Kidney (tissue), 14 donors: ENCODE data around the gene NUDT16L1. TPM values are rescaled to one million over a fixed set of nuclear protein-coding genes. Genes with fewer than 3 reads are reported as not detected.
A peak's percentile ranks its signal among the peaks of the same experiment; 100 is the strongest.

Experiments
- DNase-seq, 5 donors: peaks; one replicate each; pipeline ENCODE4 v3.0.0-alpha.2; 2013 to 2020
- FAIRE-seq: peaks from 2 replicates; lab custom pipeline; 2012; peaks lifted over from hg19 to GRCh38; lab: Jason Lieb, UNC
- H3K27ac ChIP-seq, 2 donors: one replicate each; pipeline ENCODE4 v1.7.0; 2013; ENCODE audit warnings: low read depth in 2 of 2, low read length in 2 of 2, inconsistent platforms in 1 of 2
- H3K27me3 ChIP-seq: one replicate; pipeline ENCODE4 v1.7.1; 2013; ENCODE audit warnings: low read length, inconsistent platforms; ENCODE audit not compliant: control insufficient read depth, insufficient read depth
- H3K36me3 ChIP-seq, 3 donors: one replicate each; pipeline versions ENCODE4 v1.7.0 to v1.7.1; 2013; ENCODE audit warnings: low read length in 3 of 3, control low read depth in 1 of 3, inconsistent platforms in 1 of 3; ENCODE audit not compliant: insufficient read depth in 3 of 3, control insufficient read depth in 2 of 3
- H3K4me1 ChIP-seq, 3 donors: one replicate each; pipeline versions ENCODE4 v1.7.0 to v1.7.1; 2013; ENCODE audit warnings: low read length in 3 of 3, inconsistent platforms in 1 of 3, low read depth in 1 of 3; ENCODE audit not compliant: control insufficient read depth in 2 of 3, insufficient read depth in 2 of 3
- H3K4me3 ChIP-seq, 3 donors: one replicate each; pipeline versions ENCODE4 v1.7.0 to v1.8.1; 2013; ENCODE audit warnings: low read length in 3 of 3, control low read depth in 1 of 3, inconsistent platforms in 1 of 3
- H3K9ac ChIP-seq, 3 donors: one replicate each; pipeline versions ENCODE4 v1.7.0 to v1.7.1; 2013; ENCODE audit warnings: low read length in 3 of 3, control low read depth in 1 of 3, inconsistent platforms in 1 of 3
- H3K9me3 ChIP-seq, 3 donors: one replicate each; pipeline versions ENCODE4 v1.7.0 to v1.7.1; 2013; ENCODE audit warnings: low read length in 3 of 3, control low read depth in 1 of 3, inconsistent platforms in 1 of 3; ENCODE audit not compliant: control insufficient read depth in 2 of 3, insufficient read depth in 1 of 3
- intact Hi-C: fragments of 100-400 bp; cut with DNase I; formaldehyde crosslinking; loops from one replicate; pipeline ENCODE4 v1.11.1; 2022
- polyA plus RNA-seq: library from polyadenylated mRNA; stranded (reverse); fragments of 350-450 nt; fragmentation: Illumina TruSeq; extraction: RNeasy Lipid Tissue Mini Kit (QIAGEN cat#74804); gene quantifications from one replicate; pipeline ENCODE4 v1.2.3, GENCODE V29; 2014; ENCODE audit warnings: low read depth, low replicate concordance; ENCODE audit not compliant: insufficient read depth
- total RNA-seq: library from RNA; stranded (reverse); fragmentation: NEBNext Ultra II Directional; extraction: Animal tissue kit (Norgen Biotek cat#: 25700); gene quantifications from one replicate; pipeline ENCODE4 v1.2.1, GENCODE V29; 2021
- TF ChIP-seq, protein P1 (sequence below): IDR thresholded peaks from 3 replicates; pipeline ENCODE4 v1.5.1; 2012; ENCODE audit warnings: mild to moderate bottlenecking, moderate library complexity, borderline replicate concordance; ENCODE audit not compliant: insufficient read depth; ENCODE audit errors: extremely low read depth
- donor health status: control.
- donor health status: control.
- donor health status: control.
- donor health status: control.
- donor health status: control.
- donor health status: DM: yes; HTN: yes; CAD: no.
- donor health status: Normal renal cell carcinoma (clear cell type).

NUDT16L1 gene
- total and polyA plus RNA-seq, 2 donors from 2014 or later = 30.6 to 69.4 TPM

DNA sequence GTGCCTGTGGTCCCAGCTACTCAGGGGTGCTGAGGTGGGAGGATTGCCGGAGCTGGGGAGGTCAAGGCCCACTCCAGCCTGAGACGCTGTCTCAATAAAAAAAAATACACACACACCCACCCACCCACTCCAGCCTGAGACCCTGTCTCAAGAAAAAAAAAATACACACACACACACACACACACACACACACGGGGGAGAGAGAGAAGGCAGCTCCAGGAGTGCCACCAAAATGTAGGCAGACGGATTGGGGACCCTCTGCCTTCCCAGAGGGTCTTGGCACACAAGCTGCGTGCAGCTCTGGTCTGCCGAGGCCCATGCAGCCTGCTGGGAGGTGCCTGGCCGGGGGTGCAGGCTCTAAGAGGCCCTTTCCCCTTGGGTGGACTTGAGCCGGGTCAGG is 5.9 kb upstream of the NUDT16L1 start:
- FAIRE-seq (no peak), DNase-seq (no peak)
- intact Hi-C loops = no loop called here
- H3K27ac ChIP-seq = no peak overlapping the region
- no peaks in the 10 kb centered on the region for H3K9me3 ChIP-seq
- H3K27me3 ChIP-seq = no peaks in the 10 kb centered on the region
- no peak overlapping the region for H3K9ac ChIP-seq
- H3K4me1 ChIP-seq = peaks cover 0 to 5% (median 0%) of the 10 kb centered on the region in 3 donors
- TF ChIP-seq, protein P1, sequence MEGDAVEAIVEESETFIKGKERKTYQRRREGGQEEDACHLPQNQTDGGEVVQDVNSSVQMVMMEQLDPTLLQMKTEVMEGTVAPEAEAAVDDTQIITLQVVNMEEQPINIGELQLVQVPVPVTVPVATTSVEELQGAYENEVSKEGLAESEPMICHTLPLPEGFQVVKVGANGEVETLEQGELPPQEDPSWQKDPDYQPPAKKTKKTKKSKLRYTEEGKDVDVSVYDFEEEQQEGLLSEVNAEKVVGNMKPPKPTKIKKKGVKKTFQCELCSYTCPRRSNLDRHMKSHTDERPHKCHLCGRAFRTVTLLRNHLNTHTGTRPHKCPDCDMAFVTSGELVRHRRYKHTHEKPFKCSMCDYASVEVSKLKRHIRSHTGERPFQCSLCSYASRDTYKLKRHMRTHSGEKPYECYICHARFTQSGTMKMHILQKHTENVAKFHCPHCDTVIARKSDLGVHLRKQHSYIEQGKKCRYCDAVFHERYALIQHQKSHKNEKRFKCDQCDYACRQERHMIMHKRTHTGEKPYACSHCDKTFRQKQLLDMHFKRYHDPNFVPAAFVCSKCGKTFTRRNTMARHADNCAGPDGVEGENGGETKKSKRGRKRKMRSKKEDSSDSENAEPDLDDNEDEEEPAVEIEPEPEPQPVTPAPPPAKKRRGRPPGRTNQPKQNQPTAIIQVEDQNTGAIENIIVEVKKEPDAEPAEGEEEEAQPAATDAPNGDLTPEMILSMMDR = no peak
- H3K4me3 ChIP-seq = no peak overlapping the region
- peaks cover 0 to 6% (median 2%) of the 10 kb centered on the region in 3 donors for H3K36me3 ChIP-seq

DNA sequence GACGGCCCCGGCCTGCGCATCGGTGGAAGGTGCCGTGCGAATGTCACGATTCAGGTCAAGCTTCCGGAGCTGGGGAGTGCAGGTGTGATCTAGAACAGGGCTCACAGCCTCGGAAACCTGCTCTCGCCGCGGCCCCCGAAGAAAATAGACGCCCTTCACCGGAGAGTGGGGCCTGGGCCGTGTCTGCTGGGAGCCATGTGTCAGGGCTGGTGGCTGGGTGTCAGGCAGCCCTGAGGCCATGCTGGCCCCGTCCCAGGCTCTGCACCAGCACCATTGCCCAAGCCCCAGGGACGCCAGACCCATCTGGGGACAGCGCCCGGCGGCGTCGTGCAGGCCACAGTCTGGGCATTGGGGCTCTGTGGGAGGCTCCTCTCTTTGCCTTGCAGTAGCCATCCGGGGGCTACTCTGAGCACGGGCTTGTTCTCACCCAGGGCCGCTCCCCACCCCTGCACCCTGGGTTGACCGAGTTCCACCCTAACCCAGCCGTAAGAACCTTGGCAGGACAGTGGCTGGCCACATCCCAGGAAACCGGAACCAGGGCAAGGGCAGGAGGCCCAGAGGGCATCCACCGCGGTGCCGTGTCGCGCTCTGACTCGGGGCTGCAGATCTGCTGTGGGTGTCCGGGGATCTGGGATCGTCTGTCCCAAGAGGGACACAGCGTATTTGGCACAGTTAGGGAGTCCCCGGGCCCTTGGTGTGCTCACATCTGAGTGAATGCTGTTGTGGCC is 5.3 kb upstream of the NUDT16L1 start:
- DNase-seq (no peak), FAIRE-seq (no peak)
- H3K9ac ChIP-seq = no peak overlapping the region
- TF ChIP-seq, protein P1 = no peak
- intact Hi-C loops = no loop called here
- peaks cover 0 to 12% (median 0%) of the 10 kb centered on the region in 3 donors for H3K4me1 ChIP-seq
- no peak overlapping the region for H3K4me3 ChIP-seq
- H3K36me3 ChIP-seq = peaks cover 0 to 6% (median 2%) of the 10 kb centered on the region in 3 donors
- H3K9me3 ChIP-seq = no peaks in the 10 kb centered on the region
- H3K27me3 ChIP-seq = no peaks in the 10 kb centered on the region
- H3K27ac ChIP-seq = no peak overlapping the region

DNA sequence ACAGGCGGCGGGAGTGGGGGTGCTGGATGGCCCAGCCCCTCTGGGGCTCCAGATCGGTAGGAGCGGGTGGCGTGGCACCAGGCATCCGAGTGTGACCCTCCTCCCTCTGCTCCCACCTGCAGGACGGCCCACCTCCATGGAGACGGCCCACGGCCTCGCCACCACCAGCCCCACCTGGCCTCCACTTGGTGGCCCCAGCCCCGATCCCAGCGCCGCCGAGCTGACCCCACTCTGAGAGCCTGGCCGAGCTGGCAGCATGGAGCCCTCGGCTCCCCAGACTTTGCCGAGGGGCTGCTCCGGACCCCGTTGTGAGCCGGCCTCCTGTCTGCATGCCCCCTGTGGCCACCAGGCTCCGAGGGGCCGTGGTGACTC is 4.7 kb upstream of the NUDT16L1 start:
- no peak overlapping the region for H3K27ac ChIP-seq
- intact Hi-C loops = no loop called here
- peaks cover 0 to 3% (median 2%) of the 10 kb centered on the region in 3 donors for H3K36me3 ChIP-seq
- no peak overlapping the region for H3K9ac ChIP-seq
- peaks cover 0 to 12% (median 0%) of the 10 kb centered on the region in 3 donors for H3K4me1 ChIP-seq
- H3K4me3 ChIP-seq = no peak overlapping the region
- no peaks in the 10 kb centered on the region for H3K27me3 ChIP-seq
- TF ChIP-seq, protein P1 = no peak
- FAIRE-seq (no peak), DNase-seq (peak in 1 of 5 donors; percentile 76)
- no peaks in the 10 kb centered on the region for H3K9me3 ChIP-seq
